Stimulated activated CD4-positive, alpha-beta T cell treated with anti-CD3 and anti-CD28 coated beads, Interleukin-4, amount 100 ng/mL, for 48 hours (primary cell): ENCODE measurements around the gene CDH22.

Source experiments
- DNase-seq, 2 donors: peaks; one replicate each; pipeline ENCODE4 v3.0.0-alpha.2; 2020; ENCODE audit warnings: low read depth in 2 of 2

Gene CDH22

DNA sequence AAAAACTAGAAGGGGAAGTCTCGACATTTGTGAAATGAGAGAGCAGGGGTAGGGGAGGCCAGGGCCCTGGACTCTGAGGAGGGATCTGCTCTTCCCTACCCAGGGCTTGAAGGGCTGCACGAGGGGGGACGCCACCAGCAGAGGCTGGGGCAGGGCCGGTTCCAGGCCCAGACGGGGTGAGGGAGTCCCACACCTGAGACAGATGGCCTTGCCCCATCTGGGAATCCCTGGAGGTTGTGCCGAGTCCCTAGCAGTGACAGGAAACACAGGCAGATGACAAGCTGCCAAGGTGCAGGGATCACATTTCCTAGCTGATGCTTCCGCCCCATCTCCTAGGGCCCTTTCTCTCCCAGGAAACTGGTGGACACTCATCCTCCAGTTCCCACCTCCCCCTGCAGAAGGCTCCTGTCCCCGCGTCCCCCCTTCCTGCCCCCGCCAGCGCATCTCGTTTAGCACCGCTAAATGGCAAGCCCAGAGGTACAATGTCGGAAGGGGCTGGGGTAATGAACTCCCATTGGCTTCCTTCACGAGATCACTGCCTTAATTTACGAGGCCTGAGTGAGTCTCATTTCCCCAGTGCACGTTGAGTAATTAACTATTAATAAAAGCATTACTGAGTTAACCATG lies 35.2 kb upstream of the CDH22 start:
- no peak for DNase-seq

- DNase-seq, result no peak
Measured at GRCh38 chr20:46342451-46343347, 34.4 kb upstream of the CDH22 start.

GRCh38 chr20:46342010-46342378 lies 33.7 kb upstream of the CDH22 start:
- DNase-seq, result no peak

- DNase-seq, result no peak
Measured at GRCh38 chr20:46341074-46342009, 33.0 kb upstream of the CDH22 start.

DNA sequence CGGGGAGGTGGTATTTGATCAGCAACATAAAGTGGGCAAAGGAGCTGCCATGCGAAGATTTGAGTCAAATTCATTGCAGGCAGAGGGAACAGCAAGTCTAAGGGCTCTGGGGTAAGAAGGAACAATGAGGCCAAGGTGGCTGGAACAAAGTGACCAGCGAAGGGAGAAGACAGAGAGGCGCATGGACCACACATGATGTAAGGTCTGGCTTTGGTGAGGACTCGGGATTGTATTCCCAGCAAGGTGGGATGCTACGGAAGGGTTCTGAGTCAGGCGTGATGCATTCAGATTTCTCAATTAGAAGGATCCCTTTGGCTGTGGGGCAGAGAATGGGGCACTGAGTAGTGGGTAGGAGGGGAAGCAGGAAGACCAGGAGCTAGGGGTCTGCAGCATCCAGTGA lies 30.7 kb upstream of the CDH22 start:
- DNase-seq, result no peak

DNA sequence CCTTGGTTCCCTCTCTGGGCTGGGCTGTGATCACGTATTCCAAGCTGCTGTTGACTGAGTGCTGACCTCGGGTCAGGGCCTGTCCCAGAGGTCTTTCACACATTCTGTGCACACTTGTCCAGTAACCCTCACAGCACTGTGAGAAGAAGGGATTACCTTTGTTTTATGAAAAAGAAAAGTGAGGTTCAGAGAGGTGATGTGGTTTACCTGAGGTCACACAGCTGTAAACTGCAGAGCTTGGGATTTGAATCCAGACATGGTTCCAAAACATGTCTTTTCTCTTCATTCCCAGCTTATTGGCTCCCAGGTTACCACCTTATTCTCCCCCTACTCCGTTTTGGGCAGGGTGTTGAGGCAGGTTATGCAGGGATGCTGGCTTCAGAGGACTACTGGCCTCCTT lies 28.4 kb upstream of the CDH22 start:
- DNase-seq, result no peak

DNA sequence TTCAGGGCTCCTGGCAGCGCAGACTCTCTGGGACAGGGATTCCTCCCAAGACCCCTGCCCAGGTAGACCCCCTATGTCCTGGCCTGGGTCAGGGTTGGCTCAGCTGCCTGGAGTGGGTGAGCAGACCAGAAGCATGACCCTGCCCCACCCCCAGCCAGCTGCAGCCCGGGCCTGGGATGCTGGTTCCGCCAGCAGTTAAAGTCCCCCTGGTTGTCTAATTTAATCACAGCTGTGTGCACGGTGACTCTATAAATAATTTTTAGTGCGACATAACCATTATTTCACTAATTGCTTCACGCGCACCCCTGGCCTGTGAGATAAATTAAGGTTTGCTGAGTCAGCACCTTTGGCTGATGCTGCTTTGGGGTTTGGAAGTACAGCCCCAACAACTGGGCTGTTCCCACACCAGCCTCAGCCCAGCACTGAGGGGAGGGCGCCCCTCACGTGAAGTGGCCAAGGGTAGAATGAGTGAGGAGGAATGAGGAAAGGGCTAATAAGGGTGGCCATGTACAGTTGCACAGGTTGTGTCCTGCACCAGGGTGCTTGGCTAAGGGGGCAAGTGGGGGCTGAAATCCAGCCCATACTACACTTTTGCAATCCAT lies 26.1 kb upstream of the CDH22 start:
- DNase-seq, result no peak

DNA sequence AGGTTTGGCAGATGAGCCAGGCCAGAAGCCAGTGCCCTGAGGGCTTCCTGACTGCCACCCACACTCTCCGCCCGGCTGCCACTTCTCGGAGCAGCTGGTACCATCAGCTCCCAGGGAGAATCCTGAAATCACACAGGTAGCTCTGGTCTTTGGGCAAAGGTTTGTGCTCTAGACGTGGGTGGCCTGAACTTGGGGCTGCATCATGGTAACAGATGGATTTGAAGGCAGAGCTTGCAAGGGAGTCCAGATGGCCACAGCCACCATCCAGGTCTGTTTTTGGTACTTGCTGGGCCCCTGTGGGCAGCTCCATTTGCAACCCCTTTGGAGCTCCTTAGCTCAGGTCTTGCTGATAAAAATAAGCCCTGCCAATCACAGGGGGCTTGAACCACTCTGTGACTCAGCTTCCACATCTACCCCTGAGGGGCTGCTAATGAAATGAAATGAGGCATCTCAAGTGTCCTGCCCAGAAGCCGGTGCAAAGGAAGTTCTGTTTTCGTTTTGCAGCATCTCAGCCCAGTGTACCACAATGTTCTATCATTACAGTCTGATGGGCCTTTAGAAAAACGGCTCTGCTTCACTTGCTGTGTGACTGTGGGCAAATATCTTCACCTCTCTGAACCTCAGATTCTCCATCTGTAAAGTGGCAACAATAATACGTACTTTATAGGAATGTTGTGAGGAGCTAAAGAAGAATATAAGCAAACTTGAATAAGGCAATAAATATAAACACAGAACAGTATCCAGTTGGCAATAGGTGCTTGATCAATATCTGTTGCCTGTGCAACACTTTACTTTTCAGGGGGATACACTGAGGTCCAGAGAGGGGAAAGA lies 25.1 kb upstream of the CDH22 start:
- no peak for DNase-seq

- no peak for DNase-seq
Measured at GRCh38 chr20:46332373-46333160, 24.3 kb upstream of the CDH22 start.

DNA sequence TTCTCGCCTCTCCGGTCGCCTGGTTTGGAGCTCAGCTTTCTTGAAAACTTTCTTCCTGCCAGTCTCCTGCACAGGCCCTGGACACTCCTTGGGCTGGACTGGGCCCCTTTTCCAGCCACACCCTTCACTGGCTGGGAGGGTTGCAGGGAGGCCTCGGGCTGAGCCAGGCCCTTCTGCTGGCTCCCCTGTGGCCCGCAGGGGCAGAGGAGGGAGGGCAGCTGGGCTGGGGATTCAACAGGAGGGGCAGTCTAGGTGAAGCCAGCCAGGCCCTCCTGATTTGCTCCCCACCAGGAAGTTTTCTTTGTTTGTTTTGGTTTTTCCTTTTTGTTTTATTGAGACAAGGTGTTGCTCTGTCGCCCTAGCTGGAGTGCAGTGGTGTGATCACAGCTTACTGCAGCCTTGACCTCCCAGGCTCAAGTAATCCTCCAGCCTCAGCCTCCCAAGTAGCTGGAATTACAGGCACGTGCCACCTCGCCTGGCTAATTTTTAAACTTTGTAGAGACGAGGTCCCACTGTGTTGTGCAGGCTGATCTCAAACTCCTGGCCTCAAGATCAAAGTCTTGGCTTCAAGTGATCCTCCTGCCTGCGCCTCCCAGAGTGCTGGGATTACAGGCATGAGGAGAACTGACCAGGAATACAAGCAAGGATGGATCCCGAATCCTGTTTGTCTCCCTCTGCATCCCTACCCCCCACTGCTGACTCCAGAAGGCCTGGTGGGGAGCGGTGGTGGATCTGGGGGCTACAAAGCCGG lies 23.5 kb upstream of the CDH22 start:
- DNase-seq, result no peak

DNA sequence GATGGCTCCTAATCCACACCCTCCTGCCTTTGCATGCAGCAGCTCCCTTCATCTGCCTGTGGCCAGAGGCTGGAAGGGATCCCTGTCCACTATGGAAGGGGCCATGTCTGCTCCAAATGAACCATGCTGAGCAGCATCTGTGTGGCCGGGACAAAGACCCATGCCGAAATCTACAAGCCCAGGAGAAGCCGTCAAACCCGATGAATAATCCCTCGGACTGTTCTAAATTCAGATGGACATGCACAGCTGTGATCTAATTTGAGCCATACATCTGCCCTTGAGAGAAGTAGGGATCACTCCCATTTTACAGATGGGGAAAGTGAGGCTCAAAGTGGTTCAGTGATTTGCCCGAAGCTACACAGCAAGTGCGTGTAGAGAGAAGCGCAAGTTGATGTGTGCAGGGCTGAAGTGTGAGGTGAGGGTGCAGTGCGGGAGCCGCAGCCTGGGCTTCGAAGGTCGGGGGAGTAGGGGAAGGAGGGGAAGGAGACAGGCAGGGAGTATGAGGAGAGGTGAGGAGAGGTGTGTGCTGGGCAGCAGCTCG lies 22.6 kb upstream of the CDH22 start:
- DNase-seq, result no peak

DNA sequence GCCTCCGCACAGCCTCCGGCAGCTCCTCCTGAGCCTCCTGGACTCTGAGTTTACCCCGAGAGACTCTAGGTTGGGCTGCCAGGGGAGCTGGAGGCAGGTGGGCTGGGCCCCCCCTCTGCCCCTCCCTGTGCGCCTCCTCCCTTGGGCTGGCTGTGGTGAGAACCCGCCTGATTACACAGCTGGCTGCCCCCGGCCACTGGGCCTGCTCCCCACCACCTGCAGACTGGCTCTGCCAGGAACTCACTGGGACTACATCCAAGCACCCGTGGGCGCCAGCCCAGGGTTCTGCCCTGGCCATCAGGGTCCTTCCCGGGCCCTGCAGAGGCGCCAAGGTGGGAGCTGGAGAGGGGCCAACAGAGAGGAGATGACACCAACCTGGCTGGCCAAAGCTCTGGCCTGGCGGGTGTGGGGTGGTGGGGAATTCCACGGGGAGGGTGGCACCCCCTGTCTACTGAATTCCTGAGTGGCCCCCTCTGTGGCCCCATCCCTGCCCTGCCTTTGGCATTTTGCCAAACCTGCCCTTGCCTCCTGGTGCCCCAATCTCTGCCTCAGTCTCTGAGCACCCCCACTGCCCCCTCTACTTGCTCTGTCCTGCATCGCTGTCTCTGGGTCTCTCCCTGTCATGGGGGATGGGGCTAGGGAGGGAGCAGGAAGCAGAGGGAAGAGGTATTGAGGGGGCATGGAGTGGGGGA lies 21.9 kb upstream of the CDH22 start:
- no peak for DNase-seq

- DNase-seq, result no peak
Measured at GRCh38 chr20:46328200-46328882, 20.0 kb upstream of the CDH22 start.

DNA sequence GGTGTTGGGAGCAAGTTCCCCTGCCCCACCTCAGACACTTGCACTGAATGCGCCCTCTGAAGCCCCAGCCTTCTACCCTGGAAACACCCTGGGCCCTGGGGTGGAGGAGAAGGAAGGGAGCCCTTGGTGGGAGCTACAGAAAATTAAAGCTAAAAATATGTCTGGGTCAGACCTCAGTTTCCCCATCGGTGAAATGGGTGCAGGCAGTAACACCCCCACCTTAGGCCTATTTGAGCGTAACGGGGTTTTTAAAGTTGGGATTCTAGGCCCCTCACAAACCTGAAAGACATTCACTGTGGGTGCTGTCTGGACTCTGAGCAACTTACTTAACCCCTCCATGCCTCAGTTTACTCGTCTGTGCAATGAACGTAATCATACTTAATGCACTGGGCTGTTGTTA lies 19.3 kb upstream of the CDH22 start:
- DNase-seq, result no peak

GRCh38 chr20:46325789-46326188 lies 17.5 kb upstream of the CDH22 start:
- no peak for DNase-seq

DNA sequence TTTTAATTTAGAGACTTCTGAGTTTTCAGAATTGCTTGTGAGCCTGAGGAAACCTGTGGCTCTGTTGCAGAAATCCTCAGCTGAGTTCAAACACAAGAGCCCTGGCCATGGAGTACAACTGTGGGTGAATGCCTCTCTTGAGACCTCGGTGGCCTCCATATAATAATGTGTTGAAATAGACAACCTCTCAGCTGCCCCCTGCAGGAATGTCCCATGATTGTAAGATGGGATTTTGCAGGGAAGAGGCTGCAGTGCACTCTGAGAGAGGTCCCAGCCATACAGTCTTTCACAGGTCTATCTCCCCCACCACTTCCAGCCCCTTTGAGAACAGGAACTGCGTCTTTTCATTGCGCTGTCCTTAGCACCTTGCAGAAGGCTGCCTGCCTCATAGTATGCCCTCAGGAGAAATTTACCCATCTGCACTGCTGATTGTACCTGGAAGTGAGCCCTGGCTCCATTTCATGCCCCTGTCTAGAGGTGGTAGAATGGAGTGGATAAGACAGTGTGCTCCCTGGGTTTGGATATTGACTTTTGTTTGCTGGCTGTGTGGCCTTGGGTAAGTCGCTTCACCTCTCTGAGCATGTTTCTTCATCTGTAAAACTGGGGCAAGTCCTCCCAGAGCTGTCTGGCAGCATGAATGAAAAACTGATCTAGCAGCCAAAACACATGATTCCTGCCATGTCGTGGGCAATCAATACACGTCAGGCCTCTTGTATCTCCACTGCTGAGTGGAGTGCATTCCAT lies 16.8 kb upstream of the CDH22 start:
- DNase-seq, result no peak

- DNase-seq, result no peak
Measured at GRCh38 chr20:46324379-46324778, 16.1 kb upstream of the CDH22 start.
